HG03280 (cell line): ENCODE measurements around the gene COX19.

Source experiments
- ATAC-seq: cut with Tn5 transposase; IDR thresholded peaks from one replicate; pipeline ENCODE4 v1.9.1; 2021; ENCODE audit warnings: mild to moderate bottlenecking, moderate library complexity; ENCODE audit not compliant: unreplicated experiment

COX19 gene

GRCh38 chr7:917255-918117, 57.9 kb downstream of the COX19 start:
- ATAC-seq, result no peak

- no peak for ATAC-seq
Measured at GRCh38 chr7:916291-916941, 58.9 kb downstream of the COX19 start.
